Left lobe of liver (tissue), 2 donors: Measurements from ENCODE around the gene REEP2. TPM values are rescaled to one million over a fixed set of nuclear protein-coding genes. Genes with fewer than 3 reads are reported as not detected.

Source experiments
- ATAC-seq: fragments of 200-7000 bp; cut with Tn5 transposase; one replicate; pipeline ENCODE4 v1.9.1; 2020; ENCODE audit warnings: mild to moderate bottlenecking, moderate library complexity
- DNase-seq: peaks from one replicate; pipeline ENCODE4 v3.0.0-alpha.2; 2020; ENCODE audit warnings: low spot score
- total RNA-seq: library from RNA; stranded (reverse); gene quantifications from one replicate; pipeline ENCODE4 v1.2.1, GENCODE V29; 2021
- donor health status: DM: no; HTN: no; CAD: no; lungs with moderate emphysema.
- donor health status: DM: no; HTN: yes; CAD: no.

Gene REEP2
- total RNA-seq, 1 donor from 2014 or later: not detected

DNA sequence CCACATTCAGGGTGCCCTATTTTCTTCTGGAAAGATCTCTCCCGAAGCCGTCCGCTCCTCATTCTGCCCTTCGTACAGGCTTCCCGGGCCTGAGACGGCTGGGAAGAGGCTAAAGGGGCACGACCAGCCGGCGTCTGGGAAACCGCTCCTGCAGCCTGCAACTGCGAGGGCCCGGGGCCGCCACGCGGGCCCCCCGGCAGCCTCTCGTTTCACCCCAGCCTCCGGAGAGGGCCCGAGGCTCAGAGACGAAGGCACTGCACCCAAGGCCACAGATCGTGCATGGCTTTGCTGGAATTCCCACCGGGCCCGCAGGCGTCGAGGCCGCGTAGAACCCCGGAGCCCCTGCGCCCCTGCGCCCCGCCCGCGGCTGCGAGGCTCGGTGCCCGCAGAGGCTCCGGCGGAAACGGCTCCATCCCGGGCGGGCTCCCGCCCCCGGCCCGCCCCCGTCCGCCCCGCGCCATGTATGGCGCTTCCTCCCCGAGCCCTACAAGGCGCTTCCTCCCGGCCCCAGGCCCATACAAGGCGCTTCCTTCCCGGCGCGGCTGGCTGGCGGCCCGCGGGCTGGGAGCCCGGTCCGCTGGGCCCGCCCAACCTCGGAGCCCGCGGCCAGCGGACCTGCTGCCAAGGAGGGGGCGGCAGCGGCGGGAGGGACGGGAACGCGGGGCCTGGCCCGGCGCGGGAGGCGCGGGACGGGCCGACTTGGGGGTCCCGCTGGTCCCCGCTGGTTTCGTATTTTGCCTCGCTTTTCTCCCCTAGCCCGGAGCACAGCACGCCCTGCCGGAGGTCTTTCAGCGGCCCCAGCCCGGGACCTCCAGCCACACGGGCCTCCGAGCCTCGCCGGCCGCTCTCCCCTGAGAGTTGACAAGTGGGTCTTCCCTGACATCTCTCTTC, 53.1 kb downstream of the REEP2 start:
- DNase-seq: peak; percentile 96
- ATAC-seq: peak; percentile 80

DNA sequence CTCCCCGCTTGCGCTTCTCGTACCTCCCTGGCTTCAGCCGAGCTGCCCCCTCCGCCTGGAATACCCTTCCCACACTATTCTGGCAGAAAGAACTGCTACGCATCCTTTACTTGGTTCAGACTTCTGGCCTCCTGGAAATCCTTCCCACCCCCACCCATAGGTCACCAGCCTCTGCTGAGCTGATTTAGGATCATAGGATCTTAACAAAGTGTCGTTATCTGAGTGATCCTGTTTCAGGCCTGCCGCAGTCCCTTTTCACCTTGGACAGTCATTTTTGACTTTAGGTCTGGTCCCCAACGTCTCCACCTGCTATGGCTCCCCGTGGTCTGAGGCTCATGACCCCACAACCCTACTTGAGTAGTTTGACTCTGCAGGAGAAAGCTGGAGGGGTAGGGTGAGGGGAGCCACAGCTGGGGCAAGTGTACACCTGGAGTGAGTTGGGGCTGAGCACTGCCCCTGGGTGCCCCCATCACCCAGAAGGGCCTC, 53.7 kb downstream of the REEP2 start:
- ATAC-seq (peak; percentile 22), DNase-seq (no peak)

DNA sequence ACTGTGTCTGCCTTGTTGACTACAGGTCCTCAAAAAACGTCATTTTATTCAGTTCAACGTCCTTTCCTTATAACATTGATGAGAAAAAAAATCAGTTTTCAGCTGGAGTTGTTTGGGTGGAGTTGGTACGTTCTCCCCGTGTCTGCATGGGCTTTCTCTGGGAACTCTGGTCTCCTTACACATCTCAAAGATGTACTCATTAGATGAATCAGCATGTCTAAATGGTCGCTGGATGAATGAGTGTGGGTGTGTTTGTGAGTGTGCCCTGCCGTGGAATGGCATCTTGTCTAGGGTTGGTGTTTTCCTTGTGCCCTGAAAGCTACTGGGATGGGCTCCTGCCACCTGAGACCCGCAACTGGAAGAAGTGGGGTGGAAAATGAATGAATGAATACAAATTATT, 56.5 kb downstream of the REEP2 start:
- DNase-seq (no peak), ATAC-seq (no peak)

Other genes starting within 250 kb of the REEP2 start
- gene CDC23, start 225.7 kb upstream of the REEP2 start, total RNA-seq: 12.1 TPM
- not detected for gene GFRA3, start 164.4 kb upstream of the REEP2 start, total RNA-seq
- gene CDC25C, start 107.3 kb upstream of the REEP2 start, total RNA-seq: not detected
- gene FAM53C, start 100.8 kb upstream of the REEP2 start, total RNA-seq: 10.4 TPM
- 16.3 TPM for gene KDM3B, start 86.4 kb upstream of the REEP2 start, total RNA-seq
- gene EGR1, start 26.4 kb downstream of the REEP2 start, total RNA-seq: 12.1 TPM
- 28.1 TPM for gene ETF1, start 104.2 kb downstream of the REEP2 start, total RNA-seq
- gene HSPA9, start 136.3 kb downstream of the REEP2 start, total RNA-seq: 201 TPM